WERI-Rb-1 (cell line): Measurements from ENCODE around the gene RYR3.

Experiments
- DNase-seq: peaks from one replicate; pipeline ENCODE4 v3.0.0-alpha.2; 2020
- H3K27ac ChIP-seq: fragments of 250-450 bp; sonication (Bioruptor Pico); 2 replicates; pipeline ENCODE4 v1.5.1; 2020; ENCODE audit warnings: mild to moderate bottlenecking, moderate library complexity
- H3K27me3 ChIP-seq: fragments of 250-450 bp; sonication (Bioruptor Pico); 2 replicates; pipeline ENCODE4 v1.5.1; 2021; ENCODE audit warnings: mild to moderate bottlenecking, low read depth, moderate library complexity; ENCODE audit not compliant: insufficient read depth, severe bottlenecking
- H3K36me3 ChIP-seq: fragments of 250-450 bp; sonication (Bioruptor Pico); 2 replicates; pipeline ENCODE4 v1.5.1; 2020; ENCODE audit warnings: mild to moderate bottlenecking, moderate library complexity
- H3K4me3 ChIP-seq: 2 replicates; pipeline ENCODE4 v1.5.1; 2011; ENCODE audit warnings: low read depth, mild to moderate bottlenecking, control low read depth, low read length
- H3K9me3 ChIP-seq: fragments of 250-450 bp; sonication (Bioruptor Pico); 2 replicates; pipeline ENCODE4 v1.5.1; 2021; ENCODE audit warnings: mild to moderate bottlenecking, moderate library complexity; ENCODE audit not compliant: severe bottlenecking
- CTCF ChIP-seq: IDR thresholded peaks from 2 replicates; pipeline ENCODE4 v1.5.1; 2011; ENCODE audit warnings: low read depth, mild to moderate bottlenecking, control low read depth, inconsistent platforms, low read length

RYR3 gene

GRCh38 chr15:33678176-33678575 is 367.4 kb downstream of the RYR3 start:
- DNase-seq, result no peak
- H3K36me3 ChIP-seq, result no peaks in the 10 kb centered on the region
- H3K27me3 ChIP-seq, result no peaks in the 10 kb centered on the region
- no peaks in the 10 kb centered on the region for H3K9me3 ChIP-seq
- no peak for TF ChIP-seq CTCF
- H3K27ac ChIP-seq, result no peak overlapping the region
- no peak overlapping the region for H3K4me3 ChIP-seq

GRCh38 chr15:33678602-33679001 is 367.8 kb downstream of the RYR3 start:
- Histone ChIP-seq H3K27me3 (no peaks in the 10 kb centered on the region), H3K36me3 (no peaks in the 10 kb centered on the region), H3K27ac (no peak overlapping the region), H3K4me3 (no peak overlapping the region), H3K9me3 (no peaks in the 10 kb centered on the region)
- DNase-seq, result no peak
- no peak for TF ChIP-seq CTCF

- Histone ChIP-seq H3K36me3 (no peaks in the 10 kb centered on the region), H3K27me3 (no peaks in the 10 kb centered on the region), H3K27ac (no peak overlapping the region), H3K9me3 (no peaks in the 10 kb centered on the region), H3K4me3 (no peak overlapping the region)
- TF ChIP-seq CTCF, result no peak
- no peak for DNase-seq
Measured at GRCh38 chr15:33679061-33679460, 368.3 kb downstream of the RYR3 start.

- H3K9me3 ChIP-seq, result no peaks in the 10 kb centered on the region
- H3K27me3 ChIP-seq, result no peaks in the 10 kb centered on the region
- no peak overlapping the region for H3K27ac ChIP-seq
- H3K36me3 ChIP-seq, result no peaks in the 10 kb centered on the region
- TF ChIP-seq CTCF, result no peak
- no peak overlapping the region for H3K4me3 ChIP-seq
- DNase-seq, result no peak
Measured at GRCh38 chr15:33680336-33680735, 369.6 kb downstream of the RYR3 start.

GRCh38 chr15:33693166-33693800 is 382.5 kb downstream of the RYR3 start:
- Histone ChIP-seq H3K27ac (no peak overlapping the region), H3K27me3 (no peaks in the 10 kb centered on the region)

More at GRCh38 chr15:33693166-33693800, 382.5 kb downstream of the RYR3 start:
- no peak for TF ChIP-seq CTCF
- no peak for DNase-seq
- H3K4me3 ChIP-seq, result no peak overlapping the region
- H3K36me3 ChIP-seq, result no peaks in the 10 kb centered on the region
- no peaks in the 10 kb centered on the region for H3K9me3 ChIP-seq
